Glomerular visceral epithelial cell (primary cell): Measurements from ENCODE around the gene SCN7A.

Source experiments
- DNase-seq: peaks from one replicate; pipeline ENCODE4 v3.0.0-alpha.2; 2016; ENCODE audit errors: extremely low spot score

SCN7A gene

GRCh38 chr2:166404831-166405568 is 89.0 kb downstream of the SCN7A start:
- no peak for DNase-seq

GRCh38 chr2:166394245-166394644 is 99.8 kb downstream of the SCN7A start:
- no peak for DNase-seq

GRCh38 chr2:166393008-166393407 is 101.0 kb downstream of the SCN7A start:
- no peak for DNase-seq

- DNase-seq, result no peak
Observed at GRCh38 chr2:166388481-166389070, 105.5 kb downstream of the SCN7A start.

- no peak for DNase-seq
Observed at GRCh38 chr2:166385313-166385712, 108.7 kb downstream of the SCN7A start.

GRCh38 chr2:166384774-166385173 is 109.3 kb downstream of the SCN7A start:
- peak; percentile 53 for DNase-seq

- no peak for DNase-seq
Observed at GRCh38 chr2:166382448-166382847, 111.6 kb downstream of the SCN7A start.

GRCh38 chr2:166380615-166381014 is 113.4 kb downstream of the SCN7A start:
- no peak for DNase-seq

- no peak for DNase-seq
Observed at GRCh38 chr2:166376873-166377272, 117.2 kb downstream of the SCN7A start.

- DNase-seq, result no peak
Observed at GRCh38 chr2:166376488-166376828, 117.6 kb downstream of the SCN7A start.

GRCh38 chr2:166375736-166376487 is 118.1 kb downstream of the SCN7A start, which contains the start of gene SCN9A:
SCN9A (minus strand) TSS chr2:166375944; CDS start chr2:166311756, 64,188 bp downstream.
- peak; percentile 86 for DNase-seq

GRCh38 chr2:166375195-166375735 is 118.8 kb downstream of the SCN7A start:
- DNase-seq, result no peak

GRCh38 chr2:166373951-166374350 is 120.1 kb downstream of the SCN7A start:
- DNase-seq, result peak; percentile 87

GRCh38 chr2:166373539-166373938 is 120.5 kb downstream of the SCN7A start:
- no peak for DNase-seq

GRCh38 chr2:166373105-166373504 is 120.9 kb downstream of the SCN7A start:
- DNase-seq, result no peak

GRCh38 chr2:166372046-166372445 is 122.0 kb downstream of the SCN7A start:
- no peak for DNase-seq

- peak; percentile 84 for DNase-seq
Observed at GRCh38 chr2:166365803-166366420, 128.1 kb downstream of the SCN7A start.

GRCh38 chr2:166365239-166365638 is 128.8 kb downstream of the SCN7A start:
- no peak for DNase-seq

- no peak for DNase-seq
Observed at GRCh38 chr2:166364476-166365161, 129.4 kb downstream of the SCN7A start.

- peak; percentile 51 for DNase-seq
Observed at GRCh38 chr2:166361351-166362153, 132.5 kb downstream of the SCN7A start.

- DNase-seq, result no peak
Observed at GRCh38 chr2:166360906-166361305, 133.1 kb downstream of the SCN7A start.
